ENCODE results near the gene CTNNBL1.
"Not testable (repeated sequence)": the region's sequence is repeated elsewhere in the genome, so short reads cannot be mapped to it uniquely, and the experiment has no call there.

The CTNNBL1 gene

DNA sequence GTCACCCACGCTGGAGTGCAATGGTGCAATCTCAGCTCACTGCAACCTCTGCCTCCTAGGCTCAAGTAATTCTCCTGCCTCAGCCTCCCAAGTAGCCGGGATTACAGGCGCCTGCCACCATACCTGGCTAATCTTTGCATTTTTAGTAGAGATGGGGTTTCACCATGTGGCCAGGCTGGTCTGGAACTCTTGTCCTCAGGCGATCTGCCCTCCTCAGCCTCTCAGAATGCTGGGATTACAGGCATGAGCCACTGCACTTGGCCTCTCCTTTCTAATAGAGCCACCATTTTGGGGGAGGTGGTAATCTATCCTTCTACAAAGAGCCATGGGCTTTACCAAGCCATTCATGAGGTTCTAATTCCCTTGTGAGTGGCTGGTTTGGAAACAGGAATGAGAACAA is 14.1 kb upstream of the CTNNBL1 start:
- not testable (repeated sequence) for DNase-seq

DNA sequence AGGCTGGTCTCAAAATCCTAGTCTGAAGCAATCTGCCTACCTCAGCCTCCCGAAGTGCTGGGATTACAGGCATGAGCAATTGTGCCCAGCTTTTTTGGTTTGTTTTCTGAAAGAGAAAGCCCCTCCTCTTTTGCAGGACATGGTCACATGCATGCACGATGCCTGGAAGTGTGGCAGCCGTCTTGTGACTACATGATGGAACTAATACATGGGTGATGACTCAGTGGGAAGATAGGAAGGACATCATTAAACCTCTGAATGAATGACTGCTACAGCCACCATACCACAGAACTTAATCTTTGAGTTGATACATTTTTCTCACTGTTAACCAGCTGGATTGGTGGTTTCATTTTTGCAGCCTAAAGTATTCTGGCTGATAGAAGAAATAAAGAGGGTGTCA is 13.4 kb upstream of the CTNNBL1 start:
- no peak for DNase-seq

DNA sequence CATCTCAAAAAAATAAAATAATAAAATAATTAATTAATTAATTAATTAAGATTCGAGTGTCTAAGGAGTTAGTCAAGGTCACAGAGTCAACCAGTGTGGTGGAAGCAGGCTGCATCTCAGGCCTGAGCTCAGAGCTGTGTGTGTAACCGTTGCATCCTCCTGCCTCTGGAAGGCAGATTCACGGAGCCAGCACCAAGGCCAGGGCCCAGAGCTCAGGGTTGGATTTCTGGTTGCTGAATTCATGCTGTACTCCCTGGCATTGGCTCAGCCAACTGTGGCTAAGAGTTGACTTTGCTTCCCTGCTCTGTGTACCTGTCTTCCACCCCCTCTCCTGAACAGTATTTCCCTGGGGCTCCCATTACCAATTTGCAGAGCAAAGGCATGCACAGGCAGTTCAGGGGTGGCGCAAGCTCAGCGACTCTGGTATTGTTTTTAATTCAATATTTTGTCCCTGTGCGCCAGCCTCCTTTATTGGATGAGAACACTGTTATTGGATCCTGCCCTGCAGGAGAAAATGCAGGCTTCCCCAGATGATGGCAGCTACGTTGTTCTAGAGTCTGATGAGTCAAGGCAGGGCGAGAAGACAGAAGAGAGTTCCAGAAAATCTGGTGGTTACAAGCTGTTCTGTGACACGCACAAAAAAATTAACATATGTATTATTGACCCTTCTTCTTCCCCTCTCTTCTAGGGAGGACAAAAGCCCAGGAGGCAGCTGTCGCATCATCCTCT is 12.3 kb upstream of the CTNNBL1 start:
- no peak for DNase-seq

DNA sequence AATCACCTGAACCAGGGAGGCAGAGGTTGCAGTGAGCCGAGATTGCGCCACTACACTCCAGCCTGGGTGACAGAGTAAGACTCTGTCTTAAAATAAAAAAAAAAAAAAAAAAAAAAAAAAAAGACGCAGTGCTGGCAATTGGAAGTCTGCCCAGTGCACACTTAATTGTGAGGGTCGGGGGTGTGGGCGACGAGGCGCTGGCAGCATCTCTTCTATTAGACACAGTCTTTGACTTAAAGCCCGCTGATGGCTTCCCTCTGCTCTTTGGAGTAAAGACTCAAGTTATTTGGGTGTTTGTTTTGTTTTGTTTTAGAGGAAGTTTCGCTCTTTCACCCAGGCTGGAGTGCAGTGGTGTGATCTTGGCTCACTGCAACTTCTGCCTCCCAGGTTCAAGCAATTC is 10.7 kb upstream of the CTNNBL1 start:
- not testable (repeated sequence) for DNase-seq

DNA sequence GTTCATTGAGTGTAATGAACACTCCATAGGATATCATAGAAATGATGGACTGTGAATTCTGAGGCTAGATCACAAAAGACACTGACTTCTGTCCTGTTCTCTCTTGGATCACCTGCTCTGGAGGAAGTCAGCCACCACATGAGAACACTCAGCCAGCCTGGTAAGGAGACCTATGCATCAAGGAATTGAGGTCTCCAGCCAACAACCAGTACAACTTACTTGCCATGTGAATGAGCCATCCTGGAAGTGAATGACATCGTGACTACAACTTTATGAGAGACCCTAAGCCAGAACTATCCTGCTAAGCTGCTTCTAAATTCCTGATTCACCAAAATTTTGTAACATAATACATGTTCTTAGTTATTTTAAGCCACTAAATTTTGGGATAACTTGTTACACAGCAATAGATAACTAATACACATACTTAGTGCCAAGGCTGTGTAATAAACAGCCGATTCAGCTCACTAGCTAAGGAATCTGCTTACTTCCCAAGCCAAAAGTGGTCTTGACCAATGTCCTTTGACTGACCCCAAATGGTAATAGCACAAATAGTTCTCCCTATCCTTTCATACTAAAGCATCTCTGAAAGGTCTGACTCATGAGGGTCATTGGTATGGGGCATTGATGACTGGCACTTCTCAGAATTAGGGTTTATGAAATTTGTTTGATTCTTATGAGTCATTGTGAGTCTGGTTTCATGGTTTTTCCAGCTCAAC is 6.9 kb upstream of the CTNNBL1 start:
- DNase-seq = no peak

DNA sequence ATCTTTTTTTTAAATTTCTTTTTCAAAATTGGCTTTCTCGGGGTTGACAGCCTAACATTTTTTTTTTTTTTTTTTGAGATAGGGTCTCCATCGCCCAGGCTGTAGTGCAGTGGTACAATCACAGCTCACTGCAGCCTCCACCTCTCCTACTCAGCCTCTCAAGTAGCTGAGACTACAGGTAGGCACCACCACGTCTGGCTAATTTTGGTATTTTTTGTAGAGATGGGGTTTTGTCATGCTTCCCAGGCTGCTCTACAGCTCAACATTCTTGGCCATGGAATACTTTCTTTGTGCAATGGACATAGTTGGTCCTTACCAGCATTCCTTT is 6.4 kb upstream of the CTNNBL1 start:
- DNase-seq = no peak

DNA sequence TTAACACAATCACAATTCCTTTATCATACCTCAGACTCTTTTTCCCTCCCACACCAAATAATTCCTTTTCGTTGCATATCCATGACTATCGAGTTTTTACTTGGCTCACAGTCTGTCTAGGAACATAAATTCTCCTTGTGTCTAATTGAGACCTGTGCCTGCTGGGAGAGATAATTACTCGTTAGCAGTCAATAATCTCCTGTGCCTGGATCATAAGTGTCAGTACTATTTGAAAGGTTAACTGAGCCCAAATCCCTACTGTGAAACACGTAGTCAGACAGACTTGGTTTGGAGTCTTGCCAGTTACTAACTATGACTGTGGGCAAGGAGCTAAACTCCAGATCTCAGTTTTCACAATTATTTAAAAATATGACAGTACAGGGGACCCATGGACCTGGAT is 5.7 kb upstream of the CTNNBL1 start:
- DNase-seq = no peak

DNA sequence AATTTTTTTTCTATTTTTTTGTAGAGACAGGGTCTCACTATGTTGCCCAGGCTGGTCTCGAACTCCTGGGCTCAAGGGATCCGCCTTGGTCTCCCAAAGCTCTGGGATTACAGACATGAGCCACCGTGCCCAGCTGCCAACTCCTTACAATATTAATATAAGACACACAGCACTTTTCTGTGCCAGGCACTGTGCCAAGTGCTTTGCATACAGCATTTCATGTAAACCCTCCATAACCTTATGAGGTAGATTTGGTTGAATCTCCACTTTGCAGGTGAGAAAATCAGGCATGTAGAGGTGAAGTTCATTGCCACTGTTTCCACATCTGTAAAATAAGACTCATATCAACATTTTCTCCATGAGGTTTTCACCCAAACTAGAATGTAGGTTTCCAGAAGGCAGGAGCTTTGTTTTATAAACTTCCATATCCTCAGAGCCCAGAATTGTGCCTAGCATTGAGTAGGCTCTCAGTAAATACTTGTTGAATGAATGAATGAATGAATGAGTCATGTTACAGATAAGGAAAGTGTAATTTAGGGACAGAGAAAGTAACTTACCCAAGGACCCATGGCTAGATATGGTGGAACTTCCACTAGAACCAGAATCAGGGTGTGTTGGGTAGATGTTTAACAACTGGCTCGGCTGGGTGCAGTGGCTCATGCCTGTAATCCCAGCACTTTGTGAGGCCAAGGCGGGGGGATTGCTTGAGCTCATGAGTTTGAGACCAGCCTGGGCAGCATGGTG is 3.0 kb upstream of the CTNNBL1 start:
- DNase-seq = no peak

DNA sequence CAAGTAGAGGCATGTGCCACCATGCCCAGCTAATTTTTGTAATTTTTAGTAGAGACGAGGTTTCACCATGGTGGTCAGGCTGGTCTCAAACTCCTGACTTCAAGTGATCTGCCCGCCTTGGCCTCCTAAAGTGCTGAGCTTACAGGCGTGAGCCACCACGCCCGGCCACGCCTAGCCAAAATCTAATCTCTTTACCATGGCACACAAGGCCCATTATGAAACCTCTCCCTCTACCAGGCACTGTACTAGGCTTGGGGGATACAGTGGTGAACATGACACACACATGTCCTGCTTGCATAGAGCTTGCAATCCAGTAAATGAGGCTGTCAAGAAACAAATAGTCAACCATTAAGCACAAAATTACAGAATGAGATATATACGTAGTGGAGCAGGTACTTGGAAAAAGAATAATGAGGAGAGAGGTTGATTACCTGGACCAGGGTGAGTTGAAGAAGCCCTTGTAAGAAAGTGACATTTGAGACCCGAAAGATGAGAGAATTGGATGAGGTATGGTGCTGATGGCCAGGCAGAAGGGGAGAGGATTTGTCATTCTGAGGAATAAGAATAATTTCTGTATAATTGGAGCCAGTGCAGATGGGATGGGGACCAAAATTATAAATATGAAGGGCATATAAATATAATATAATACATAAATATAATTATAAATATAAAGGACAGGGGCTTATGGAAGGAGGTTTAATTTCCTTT is 1.2 kb upstream of the CTNNBL1 start:
- no peak for DNase-seq

DNA sequence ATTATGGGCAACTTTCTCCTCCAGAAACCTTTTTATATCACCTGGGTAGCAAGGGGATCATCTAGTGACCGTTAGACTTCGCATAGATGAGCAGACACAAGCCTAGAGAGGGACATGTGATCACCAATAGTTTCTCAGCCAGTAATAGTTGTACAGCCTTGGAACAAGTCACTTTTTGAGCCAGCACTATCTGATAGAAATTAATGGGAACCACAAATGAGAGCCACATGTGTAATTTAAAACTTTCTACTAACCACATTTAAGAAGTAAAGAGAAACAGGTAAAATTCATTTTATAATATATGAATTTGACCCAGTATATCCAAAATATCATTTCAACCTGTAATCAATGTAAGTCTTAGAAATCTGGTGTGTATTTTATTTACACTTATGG is 592 bp upstream of the CTNNBL1 start:
- DNase-seq = no peak

DNA sequence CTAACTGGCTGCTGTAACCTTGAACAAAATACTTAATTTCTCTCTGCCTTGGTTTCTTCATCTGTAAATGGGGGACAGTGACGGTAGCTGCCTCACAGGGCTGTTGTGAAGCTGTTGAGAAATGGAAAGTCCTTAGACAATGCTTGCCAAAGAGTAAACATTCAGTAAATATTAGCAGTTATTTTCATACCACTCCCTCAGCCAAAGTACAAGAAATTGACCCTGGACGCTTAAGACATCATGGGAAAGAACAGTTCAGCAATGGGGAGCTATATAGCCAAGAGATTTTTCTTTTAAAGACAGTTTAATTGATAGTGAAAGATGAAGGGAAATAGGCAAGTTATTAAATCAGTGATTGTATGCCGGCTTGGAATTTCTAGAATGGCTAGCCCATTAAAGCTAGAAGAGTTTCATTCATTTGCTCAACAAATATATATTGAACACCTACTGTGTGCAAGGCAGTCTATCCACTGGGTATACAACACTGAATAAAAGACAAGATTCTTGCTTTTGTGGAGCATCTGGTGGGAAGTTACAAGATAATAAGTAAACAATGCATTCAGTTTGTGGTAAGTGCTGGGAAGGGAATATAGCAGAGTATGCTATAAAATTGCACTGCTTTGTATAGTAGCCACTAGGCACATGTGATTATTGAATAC is 2.0 kb downstream of the CTNNBL1 start:
- no peak for DNase-seq

DNA sequence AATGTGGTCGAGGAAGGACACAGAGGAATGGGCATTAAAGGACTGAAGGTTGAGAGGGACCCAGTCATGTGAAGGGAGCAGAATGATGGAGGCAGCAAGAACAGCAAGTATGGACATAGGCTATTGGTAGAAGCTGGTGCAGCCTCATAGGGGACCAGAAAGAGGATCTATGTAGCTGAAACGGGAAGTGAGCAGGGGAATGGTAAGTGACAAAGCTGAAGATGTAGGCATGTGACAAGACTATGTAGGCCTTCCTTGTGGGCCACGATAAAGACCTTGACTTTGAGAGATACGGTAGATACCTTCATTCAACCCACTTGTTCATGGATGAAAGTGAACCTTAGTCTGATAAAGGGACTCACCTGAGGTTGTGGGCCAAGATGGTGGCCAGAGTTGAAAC is 3.5 kb downstream of the CTNNBL1 start:
- DNase-seq = no peak

DNA sequence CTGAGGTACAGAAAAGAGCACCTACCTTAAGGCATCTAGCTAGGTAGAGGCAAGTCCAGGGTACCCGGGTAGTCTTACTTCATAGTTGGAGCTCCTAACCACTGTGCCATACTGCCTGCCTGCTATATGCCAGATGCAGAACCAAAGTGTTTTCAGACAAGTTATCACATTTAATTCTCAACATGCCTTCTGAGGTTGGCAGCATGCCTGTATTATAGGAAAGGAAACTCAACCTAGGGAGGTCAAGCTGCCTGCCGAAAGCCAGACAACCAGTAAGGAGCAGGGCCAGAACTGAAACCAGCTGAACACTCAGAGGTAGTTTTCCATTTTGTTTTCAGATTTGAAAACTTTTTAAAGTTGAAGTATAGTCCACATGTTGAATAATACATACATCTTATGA is 5.4 kb downstream of the CTNNBL1 start:
- no peak for DNase-seq

DNA sequence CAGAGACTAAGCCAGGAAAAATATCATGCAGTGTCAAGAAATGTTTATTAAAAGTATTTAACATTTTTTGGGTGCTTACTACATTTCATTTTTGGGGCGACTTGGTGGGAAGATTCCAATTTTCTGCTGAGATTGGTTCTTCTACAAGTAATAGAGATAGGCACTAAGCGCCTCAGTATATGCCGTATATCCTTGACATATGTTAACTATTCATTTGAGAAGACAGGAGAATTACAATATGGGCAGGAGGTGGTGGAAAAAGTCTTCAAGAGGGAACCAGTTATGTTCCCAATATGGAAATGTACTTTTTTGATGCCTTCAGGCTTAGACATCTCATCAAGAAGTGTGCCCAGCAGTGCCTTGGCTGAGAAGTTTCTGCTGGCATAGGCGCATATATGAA is 6.5 kb downstream of the CTNNBL1 start:
- DNase-seq = no peak

DNA sequence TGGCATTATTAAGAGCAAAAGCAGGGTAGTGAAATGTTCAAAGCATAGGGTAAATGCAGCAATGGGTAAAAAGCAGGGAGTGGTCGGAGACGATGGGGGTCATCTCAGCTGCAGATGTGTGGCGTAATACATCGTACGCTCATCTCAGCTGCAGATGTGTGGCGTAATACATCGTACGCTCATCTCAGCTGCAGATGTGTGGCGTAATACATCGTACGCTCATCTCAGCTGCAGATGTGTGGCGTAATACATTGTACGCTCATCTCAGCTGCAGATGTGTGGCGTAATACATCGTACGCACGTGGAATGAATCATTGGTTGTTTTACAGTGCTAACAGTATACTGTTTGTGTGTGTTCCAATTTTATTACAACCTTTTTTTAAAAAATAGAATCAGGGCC is 7.8 kb downstream of the CTNNBL1 start:
- not testable (repeated sequence) for DNase-seq

DNA sequence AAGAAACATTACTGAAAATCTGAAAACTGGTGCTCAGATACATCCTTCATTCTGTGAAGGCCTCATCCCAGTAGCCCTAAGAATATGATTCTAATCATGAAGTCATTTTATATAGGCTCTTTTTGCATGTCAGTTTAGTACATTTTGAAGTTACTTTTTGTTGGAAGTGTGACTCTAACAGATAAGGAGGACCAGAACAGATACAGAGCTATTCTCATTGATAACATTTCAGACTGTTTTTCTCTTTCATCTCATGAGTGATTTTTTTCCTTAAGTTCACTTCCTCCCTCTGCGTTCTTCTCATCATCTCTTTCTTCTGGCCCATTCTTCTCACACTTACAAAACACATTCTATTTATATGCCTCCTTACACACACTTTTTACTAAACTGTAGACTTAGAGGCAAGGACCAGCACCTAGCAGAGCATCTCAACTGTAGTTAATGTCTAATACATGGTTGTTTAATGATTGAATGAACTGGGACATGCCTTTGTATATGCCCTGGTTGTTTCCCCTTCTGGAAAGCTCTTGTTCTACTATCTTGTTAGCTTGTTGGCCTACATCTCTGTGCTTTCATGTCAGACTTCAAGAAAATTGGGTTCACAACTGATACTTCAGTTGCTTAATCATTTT is 8.7 kb downstream of the CTNNBL1 start:
- no peak for DNase-seq

DNA sequence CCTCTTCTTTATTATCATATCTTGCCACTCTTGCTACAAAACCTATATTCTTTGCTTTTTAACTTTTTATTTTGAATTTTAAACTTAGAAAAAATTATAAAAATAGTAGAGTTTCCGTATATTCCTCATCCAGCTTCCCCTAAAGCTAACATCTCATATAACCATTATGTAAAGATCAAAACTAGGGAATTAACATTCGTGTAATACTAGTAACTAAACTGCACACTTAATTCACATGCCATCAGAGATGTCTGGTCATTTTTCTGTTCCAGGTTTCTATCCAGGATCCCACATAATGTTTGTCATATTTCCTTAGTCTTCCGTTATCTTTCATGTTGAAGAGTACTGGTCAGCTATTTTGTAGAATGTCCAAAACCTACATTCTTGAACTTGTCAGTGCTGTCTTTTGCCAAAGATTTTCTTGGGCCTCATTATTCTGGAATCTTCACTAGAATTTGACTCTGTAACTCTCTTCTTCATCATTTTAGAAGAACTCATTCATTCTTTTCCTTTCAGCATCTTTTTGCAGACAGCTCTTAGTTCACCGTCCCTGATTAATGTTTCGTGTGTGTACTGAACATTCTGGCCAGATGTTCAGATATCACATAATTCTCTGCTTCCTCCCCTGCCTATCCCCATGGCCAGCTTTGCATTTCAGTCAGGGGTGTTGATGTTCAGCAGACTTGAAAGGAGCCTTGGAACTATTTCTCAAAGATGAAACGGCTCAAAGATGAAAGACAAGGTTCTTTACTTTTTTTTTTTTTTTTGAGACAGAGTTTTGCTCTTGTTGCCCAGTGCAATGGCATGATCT is 9.4 kb downstream of the CTNNBL1 start:
- no peak for DNase-seq

DNA sequence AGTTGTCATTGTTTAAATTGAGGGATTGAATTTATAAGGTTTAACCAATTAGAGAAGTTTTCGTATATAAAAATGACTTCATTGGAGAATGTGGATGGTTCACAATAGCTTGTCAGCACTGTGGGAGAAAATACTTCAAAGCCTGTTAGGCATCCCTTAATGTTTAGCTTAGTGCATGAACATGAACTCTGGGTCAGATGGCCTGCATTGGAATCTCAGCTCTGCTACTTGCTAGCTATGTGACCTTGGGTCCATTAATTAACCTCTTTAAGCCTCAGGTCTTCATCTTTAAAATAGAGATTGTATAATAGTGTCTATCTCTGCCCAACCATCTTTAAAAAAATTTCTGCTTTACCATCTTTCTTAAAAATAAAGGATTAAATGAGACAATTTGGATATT is 11.1 kb downstream of the CTNNBL1 start:
- no peak for DNase-seq

DNA sequence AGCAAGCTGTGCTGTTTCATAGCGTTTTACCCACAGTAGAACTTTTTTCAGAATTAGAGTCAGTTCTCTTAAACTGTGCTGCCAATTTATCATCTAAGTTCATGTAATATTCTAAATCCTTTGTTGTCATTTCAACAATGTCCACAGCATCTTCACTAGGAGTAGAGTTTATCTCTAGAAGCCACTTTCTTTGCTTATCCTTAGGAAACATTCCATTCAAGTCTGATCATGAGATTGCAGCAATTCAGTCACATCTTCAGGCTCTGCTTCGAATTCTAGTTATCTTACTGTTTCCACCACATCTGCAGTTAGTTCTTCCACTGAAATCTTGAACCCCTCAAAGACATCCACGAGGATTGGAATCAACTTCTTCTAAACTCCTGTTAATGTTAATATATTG is 12.5 kb downstream of the CTNNBL1 start:
- DNase-seq = no peak

DNA sequence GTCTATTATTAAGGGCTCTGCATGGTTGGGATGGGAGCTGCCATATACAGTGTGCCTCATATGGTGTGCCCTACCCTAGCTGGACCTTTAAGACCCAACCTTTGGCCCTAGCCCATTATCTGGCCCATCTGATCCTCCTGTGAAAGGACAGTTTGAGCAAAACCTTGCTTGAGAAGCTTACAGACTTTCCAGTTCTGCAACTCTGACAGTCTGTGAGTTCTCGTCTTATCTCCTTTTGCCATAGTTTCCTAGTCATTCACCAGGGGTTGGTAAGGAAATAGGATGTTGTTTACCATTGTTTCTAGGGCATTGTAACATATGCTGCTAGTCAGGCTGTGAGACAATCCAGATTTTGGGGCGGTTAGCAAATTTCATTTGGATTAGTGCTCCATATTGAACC is 17.2 kb downstream of the CTNNBL1 start:
- no peak for DNase-seq

Measured in 8988T (cell line).